DOHH2 (cell line): Measurements from ENCODE around the gene RSU1.

Experiments used
- H3F3A ChIP-seq: fragments of 200-600 bp; sonication (generic), shearing (Covaris generic); 2 replicates; pipeline ENCODE4 v1.6.0; 2016; ENCODE audit warnings: antibody characterized with exemption, mild to moderate bottlenecking; ENCODE audit not compliant: control insufficient read depth, insufficient read depth
- H3K27ac ChIP-seq: fragments of 200-600 bp; sonication (generic); 2 replicates; pipeline ENCODE4 v1.5.1; 2014; ENCODE audit warnings: low read depth, mild to moderate bottlenecking, low read length, moderate library complexity
- H3K27me3 ChIP-seq: fragments of 200-600 bp; sonication (generic); 2 replicates; pipeline ENCODE4 v1.6.1; 2014; ENCODE audit warnings: mild to moderate bottlenecking, low read length, mixed read lengths; ENCODE audit not compliant: control insufficient read depth
- H3K36me3 ChIP-seq: fragments of 200-600 bp; sonication (generic); 2 replicates; pipeline ENCODE4 v1.6.1; 2014; ENCODE audit warnings: mild to moderate bottlenecking, low read length, moderate library complexity, mixed read lengths; ENCODE audit not compliant: control insufficient read depth
- H3K4me1 ChIP-seq: fragments of 200-600 bp; sonication (generic); 2 replicates; pipeline ENCODE4 v1.6.1; 2014; ENCODE audit warnings: mild to moderate bottlenecking, low read length, mixed read lengths; ENCODE audit not compliant: control insufficient read depth
- H3K4me2 ChIP-seq: fragments of 200-600 bp; sonication (generic); 2 replicates; pipeline ENCODE4 v1.6.0; 2014; ENCODE audit warnings: mild to moderate bottlenecking, low read length, moderate library complexity
- H3K4me3 ChIP-seq: fragments of 200-600 bp; sonication (generic); 2 replicates; pipeline ENCODE4 v1.5.1; 2014; ENCODE audit warnings: mild to moderate bottlenecking, low read length, mixed read lengths
- H3K79me2 ChIP-seq: fragments of 200-600 bp; sonication (generic); 2 replicates; pipeline ENCODE4 v1.6.1; 2014; ENCODE audit warnings: mild to moderate bottlenecking, low read length, mixed read lengths; ENCODE audit not compliant: control insufficient read depth
- H3K9me2 ChIP-seq: fragments of 200-600 bp; sonication (generic); replicated peaks from 2 replicates; pipeline ENCODE4 v1.6.1; 2014; ENCODE audit warnings: mild to moderate bottlenecking, low read length, mixed read lengths; ENCODE audit not compliant: control insufficient read depth
- H3K9me3 ChIP-seq: fragments of 200-600 bp; sonication (generic); 2 replicates; pipeline ENCODE4 v1.6.1; 2014; ENCODE audit warnings: antibody characterized with exemption, low read length, mixed read lengths; ENCODE audit not compliant: control insufficient read depth, insufficient read depth
- H4K20me1 ChIP-seq: fragments of 200-600 bp; sonication (generic); 2 replicates; pipeline ENCODE4 v1.6.0; 2014; ENCODE audit warnings: low read depth, mild to moderate bottlenecking, antibody characterized with exemption, low read length, moderate library complexity; ENCODE audit not compliant: control insufficient read depth, insufficient read depth
- CTCF ChIP-seq: fragments of 200-600 bp; sonication (generic); IDR thresholded peaks from one replicate; pipeline ENCODE4 v1.5.1; 2014; ENCODE audit warnings: antibody characterized with exemption, mild to moderate bottlenecking, low read depth, low read length; ENCODE audit not compliant: poor library complexity, severe bottlenecking
- EZH2phosphoT487 ChIP-seq: fragments of 200-600 bp; sonication (generic); IDR thresholded peaks from 2 replicates; pipeline ENCODE4 v1.6.1; 2017; ENCODE audit warnings: borderline replicate concordance, mild to moderate bottlenecking, antibody characterized with exemption, low read length, moderate library complexity, mixed read lengths

Gene RSU1

GRCh38 chr10:16544591-16544990 lies 272.6 kb downstream of the RSU1 start:
- H4K20me1 ChIP-seq, result no peaks in the 10 kb centered on the region
- TF ChIP-seq EZH2phosphoT487, result no peak
- H3K4me1 ChIP-seq, result no peaks in the 10 kb centered on the region
- H3K9me3 ChIP-seq, result no peaks in the 10 kb centered on the region
- no peaks in the 10 kb centered on the region for H3K27me3 ChIP-seq
- no peaks in the 10 kb centered on the region for H3K9me2 ChIP-seq
- no peaks in the 10 kb centered on the region for H3F3A ChIP-seq
- no peak overlapping the region for H3K27ac ChIP-seq
- no peak overlapping the region for H3K4me2 ChIP-seq
- no peak overlapping the region for H3K4me3 ChIP-seq
- H3K79me2 ChIP-seq, result no peaks in the 10 kb centered on the region
- no peaks in the 10 kb centered on the region for H3K36me3 ChIP-seq

- H3K9me3 ChIP-seq, result no peaks in the 10 kb centered on the region
- no peak overlapping the region for H3K27ac ChIP-seq
- no peaks in the 10 kb centered on the region for H4K20me1 ChIP-seq
- no peaks in the 10 kb centered on the region for H3F3A ChIP-seq
- H3K27me3 ChIP-seq, result no peaks in the 10 kb centered on the region
- no peaks in the 10 kb centered on the region for H3K9me2 ChIP-seq
- TF ChIP-seq EZH2phosphoT487, result no peak
- no peak for TF ChIP-seq CTCF
- H3K4me2 ChIP-seq, result no peak overlapping the region
- H3K79me2 ChIP-seq, result no peaks in the 10 kb centered on the region
- no peak overlapping the region for H3K4me3 ChIP-seq
- H3K36me3 ChIP-seq, result no peaks in the 10 kb centered on the region
- H3K4me1 ChIP-seq, result no peaks in the 10 kb centered on the region
These were observed 273.1 kb downstream of the RSU1 start for GRCh38 chr10:16544099-16544498.
